ENCODE results near the gene DPP9. TPM values are rescaled to one million over a fixed set of nuclear protein-coding genes. Genes with fewer than 3 reads are reported as not detected.

The DPP9 gene
- total and polyA plus RNA-seq, 2 of the 8 experiments (the other 6 are each of a cell fraction or from before 2014, with no cell fraction given) = 11.6 to 40.7 TPM

DNA sequence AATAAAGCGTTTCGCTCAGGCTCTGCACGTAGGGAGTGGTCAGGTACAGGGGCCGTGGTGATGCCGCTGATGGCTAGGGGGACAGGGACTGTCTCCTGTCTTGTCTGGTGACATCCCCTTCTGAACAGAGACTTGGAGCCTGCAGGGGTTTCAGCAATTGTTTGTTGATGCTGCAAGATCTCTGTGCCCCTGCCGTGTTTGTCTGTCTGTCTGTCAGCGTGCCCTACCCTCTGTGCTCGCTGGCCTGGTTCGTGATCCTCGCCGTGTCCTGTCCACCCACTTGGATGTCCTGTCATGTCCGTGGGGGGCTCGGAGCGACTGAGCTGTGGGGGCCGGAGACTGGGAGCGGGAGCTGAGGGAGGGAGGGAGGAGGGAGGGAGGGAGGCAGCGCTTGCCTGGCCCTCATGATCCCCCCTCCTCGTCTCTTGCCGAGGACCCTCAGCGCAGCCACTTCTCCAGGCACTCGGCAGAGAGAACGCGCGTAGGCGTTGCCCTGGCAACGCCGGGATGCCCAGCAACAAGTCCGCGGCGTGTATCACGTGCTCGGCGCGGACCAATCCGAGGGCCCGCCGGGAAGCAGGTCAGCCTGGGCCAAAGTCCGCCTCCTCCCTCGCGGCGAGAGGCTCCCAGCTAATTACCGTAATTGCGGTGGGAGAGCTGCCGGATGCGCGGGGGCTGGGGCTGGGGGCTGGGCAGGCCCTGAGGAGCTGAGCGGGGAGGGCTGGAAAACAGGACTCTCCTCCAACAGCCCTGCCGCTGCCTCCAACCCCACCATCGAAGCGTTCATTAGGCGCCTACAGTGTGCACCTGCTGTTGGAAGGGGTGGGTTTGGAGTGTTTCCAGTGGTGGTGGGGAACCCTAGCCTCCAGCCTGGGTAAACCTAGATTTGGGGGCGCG, 36.0 kb upstream of the DPP9 start (continued):
- TF ChIP-seq CHD7 (IDR thresholded peaks at IDR 0.05; ENCODE audit: insufficient replicate concordance, low read length) = peak; percentile 99
- TF ChIP-seq TBP (IDR thresholded peaks at IDR 0.05; ENCODE audit: low read depth, low read length) = no peak
- TF ChIP-seq RAD21 (IDR thresholded peaks at IDR 0.05 in 1 of 2, conservative IDR thresholded peaks at IDR 0.05 in 1 of 2; ENCODE audit: low read depth in 2 of 2, low read length in 2 of 2) = no peak
- TF ChIP-seq RBBP5 (IDR thresholded peaks at IDR 0.05; ENCODE audit: borderline replicate concordance, low read depth, low read length) = no peak
- TF ChIP-seq NANOG (IDR thresholded peaks at IDR 0.05; ENCODE audit: insufficient read depth, low read depth, low read length, poor library complexity, severe bottlenecking) = no peak
- TF ChIP-seq FOSL1 (IDR thresholded peaks at IDR 0.05; ENCODE audit: insufficient read depth, low read depth, low read length) = no peak
- no peak for TF ChIP-seq KDM1A (IDR thresholded peaks at IDR 0.05; ENCODE audit: borderline replicate concordance, low read length)
- TF ChIP-seq HDAC2 (IDR thresholded peaks at IDR 0.05; ENCODE audit: borderline replicate concordance in 1 of 2, low read depth in 2 of 2, low read length in 2 of 2) = no peak
